Ovary (tissue), 3 donors: ENCODE results near the gene LARGE2.

Experiments
- CTCF ChIP-seq, 3 donors: fragments of 450-650 bp in 2 of 3; fragments of 200-600 bp in 1 of 3; IDR thresholded peaks; one replicate each; pipeline versions ENCODE4 v1.5.1 to v1.8.0; 2016 to 2022; ENCODE audit warnings: antibody characterized with exemption in 3 of 3, mild to moderate bottlenecking in 1 of 3
- EP300 ChIP-seq: sonication (generic); formaldehyde crosslinking; IDR thresholded peaks from one replicate; pipeline ENCODE4 v1.6.1; 2017; ENCODE audit warnings: antibody characterized with exemption
- donor health status: DM: no; HTN: no; CAD: no.

GRCh38 chr11:45885274-45885920 lies 37.1 kb upstream of the LARGE2 start, which contains the start of gene MAPK8IP1:
- no peak for TF ChIP-seq CTCF (IDR thresholded peaks at IDR 0.05)
- TF ChIP-seq EP300, result no peak
